ENCODE data around the gene GRM7.

Gene GRM7

DNA sequence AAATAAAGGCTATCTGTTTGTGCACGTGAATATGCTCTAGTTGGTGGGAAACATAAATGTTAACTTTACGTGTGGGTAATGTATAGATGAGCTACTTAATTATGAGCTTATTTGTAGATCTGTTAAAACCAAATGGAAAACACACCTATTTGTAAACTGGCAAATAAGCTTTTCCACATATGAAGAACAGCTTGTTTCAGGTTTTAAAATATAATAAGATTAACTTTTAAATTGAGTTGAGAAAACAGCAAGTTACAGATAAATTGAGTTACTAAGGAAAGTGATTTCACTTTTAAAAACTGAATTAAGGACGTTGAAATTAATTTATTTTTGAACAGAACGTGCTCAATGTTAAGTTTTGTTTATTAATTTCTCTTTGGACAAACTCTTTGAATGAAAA, 140.5 kb downstream of the GRM7 start:
- H3K9me2 ChIP-seq (replicated peaks; ENCODE audit: control insufficient read depth, low read length) = no peaks in the 10 kb centered on the region
- H3K4me1 ChIP-seq (ENCODE audit: control insufficient read depth, low read length) = no peaks in the 10 kb centered on the region
- no peak overlapping the region for H3K4me3 ChIP-seq (ENCODE audit: low read length)
- no peaks in the 10 kb centered on the region for H4K20me1 ChIP-seq (ENCODE audit: control insufficient read depth, insufficient read depth, low read depth, low read length)
- no peaks in the 10 kb centered on the region for H3K36me3 ChIP-seq (ENCODE audit: control insufficient read depth, low read length)
- H3K27ac ChIP-seq (ENCODE audit: low read depth, low read length) = no peak overlapping the region
- no peaks in the 10 kb centered on the region for H3K27me3 ChIP-seq (ENCODE audit: control insufficient read depth, low read length)
- no peak overlapping the region for H3K4me2 ChIP-seq (ENCODE audit: low read length)
- H3K9me3 ChIP-seq (ENCODE audit: control insufficient read depth, insufficient read depth, low read length) = no peaks in the 10 kb centered on the region
- TF ChIP-seq EZH2phosphoT487 (IDR thresholded peaks at IDR 0.05; ENCODE audit: borderline replicate concordance, low read length) = no peak
- TF ChIP-seq, protein P1, sequence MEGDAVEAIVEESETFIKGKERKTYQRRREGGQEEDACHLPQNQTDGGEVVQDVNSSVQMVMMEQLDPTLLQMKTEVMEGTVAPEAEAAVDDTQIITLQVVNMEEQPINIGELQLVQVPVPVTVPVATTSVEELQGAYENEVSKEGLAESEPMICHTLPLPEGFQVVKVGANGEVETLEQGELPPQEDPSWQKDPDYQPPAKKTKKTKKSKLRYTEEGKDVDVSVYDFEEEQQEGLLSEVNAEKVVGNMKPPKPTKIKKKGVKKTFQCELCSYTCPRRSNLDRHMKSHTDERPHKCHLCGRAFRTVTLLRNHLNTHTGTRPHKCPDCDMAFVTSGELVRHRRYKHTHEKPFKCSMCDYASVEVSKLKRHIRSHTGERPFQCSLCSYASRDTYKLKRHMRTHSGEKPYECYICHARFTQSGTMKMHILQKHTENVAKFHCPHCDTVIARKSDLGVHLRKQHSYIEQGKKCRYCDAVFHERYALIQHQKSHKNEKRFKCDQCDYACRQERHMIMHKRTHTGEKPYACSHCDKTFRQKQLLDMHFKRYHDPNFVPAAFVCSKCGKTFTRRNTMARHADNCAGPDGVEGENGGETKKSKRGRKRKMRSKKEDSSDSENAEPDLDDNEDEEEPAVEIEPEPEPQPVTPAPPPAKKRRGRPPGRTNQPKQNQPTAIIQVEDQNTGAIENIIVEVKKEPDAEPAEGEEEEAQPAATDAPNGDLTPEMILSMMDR (IDR thresholded peaks at IDR 0.05; ENCODE audit: low read depth, low read length, poor library complexity, severe bottlenecking) = no peak
- H3K79me2 ChIP-seq (ENCODE audit: control insufficient read depth, low read length) = no peaks in the 10 kb centered on the region
- no peaks in the 10 kb centered on the region for H3F3A ChIP-seq (ENCODE audit: control insufficient read depth, insufficient read depth)

DNA sequence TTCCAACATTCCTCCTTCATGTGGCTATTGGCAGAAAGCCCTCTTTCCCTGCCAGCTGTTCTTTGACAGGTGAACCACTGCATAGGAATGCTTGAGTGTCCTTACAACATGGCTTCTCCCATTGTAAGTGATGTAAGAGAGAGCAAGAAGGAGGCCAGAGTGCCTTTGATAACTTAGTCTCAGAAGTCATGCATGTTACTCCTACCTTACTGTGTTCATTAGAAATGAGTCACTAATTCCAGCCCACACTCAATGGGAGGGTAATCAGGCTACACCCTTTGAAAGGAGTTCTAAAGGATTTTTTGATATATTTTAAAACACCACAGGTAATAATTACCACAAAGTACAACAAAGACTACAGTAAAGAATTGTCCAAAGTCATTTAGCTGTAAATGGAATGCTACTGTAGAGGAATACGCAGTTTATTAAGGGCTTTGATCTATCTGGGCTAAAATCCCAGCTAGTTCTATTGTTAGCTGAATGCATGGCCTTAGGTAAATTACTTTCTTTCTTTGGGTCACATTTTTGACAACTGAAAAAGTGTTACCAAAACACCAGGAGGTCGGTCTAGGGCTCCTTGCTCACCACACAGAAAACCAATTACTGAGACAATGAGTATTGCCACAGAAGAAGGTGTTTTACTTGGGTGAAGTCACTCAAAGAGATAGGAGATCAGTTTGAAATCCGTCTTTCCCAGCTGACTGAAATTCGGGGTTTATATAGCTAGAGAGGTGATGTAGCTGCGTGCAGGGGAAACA, 154.9 kb downstream of the GRM7 start:
- no peaks in the 10 kb centered on the region for H3K9me3 ChIP-seq (ENCODE audit: control insufficient read depth, insufficient read depth, low read length)
- no peaks in the 10 kb centered on the region for H3K27me3 ChIP-seq (ENCODE audit: control insufficient read depth, low read length)
- no peak overlapping the region for H3K27ac ChIP-seq (ENCODE audit: low read depth, low read length)
- no peak for TF ChIP-seq EZH2phosphoT487 (IDR thresholded peaks at IDR 0.05; ENCODE audit: borderline replicate concordance, low read length)
- TF ChIP-seq, protein P1 (IDR thresholded peaks at IDR 0.05; ENCODE audit: low read depth, low read length, poor library complexity, severe bottlenecking) = no peak
- no peaks in the 10 kb centered on the region for H3K9me2 ChIP-seq (replicated peaks; ENCODE audit: control insufficient read depth, low read length)
- no peaks in the 10 kb centered on the region for H3K36me3 ChIP-seq (ENCODE audit: control insufficient read depth, low read length)
- no peak overlapping the region for H3K4me2 ChIP-seq (ENCODE audit: low read length)
- no peak overlapping the region for H3K4me3 ChIP-seq (ENCODE audit: low read length)
- no peaks in the 10 kb centered on the region for H3K79me2 ChIP-seq (ENCODE audit: control insufficient read depth, low read length)
- H4K20me1 ChIP-seq (ENCODE audit: control insufficient read depth, insufficient read depth, low read depth, low read length) = no peaks in the 10 kb centered on the region
- no peaks in the 10 kb centered on the region for H3K4me1 ChIP-seq (ENCODE audit: control insufficient read depth, low read length)
- H3F3A ChIP-seq (ENCODE audit: control insufficient read depth, insufficient read depth) = no peaks in the 10 kb centered on the region

DNA sequence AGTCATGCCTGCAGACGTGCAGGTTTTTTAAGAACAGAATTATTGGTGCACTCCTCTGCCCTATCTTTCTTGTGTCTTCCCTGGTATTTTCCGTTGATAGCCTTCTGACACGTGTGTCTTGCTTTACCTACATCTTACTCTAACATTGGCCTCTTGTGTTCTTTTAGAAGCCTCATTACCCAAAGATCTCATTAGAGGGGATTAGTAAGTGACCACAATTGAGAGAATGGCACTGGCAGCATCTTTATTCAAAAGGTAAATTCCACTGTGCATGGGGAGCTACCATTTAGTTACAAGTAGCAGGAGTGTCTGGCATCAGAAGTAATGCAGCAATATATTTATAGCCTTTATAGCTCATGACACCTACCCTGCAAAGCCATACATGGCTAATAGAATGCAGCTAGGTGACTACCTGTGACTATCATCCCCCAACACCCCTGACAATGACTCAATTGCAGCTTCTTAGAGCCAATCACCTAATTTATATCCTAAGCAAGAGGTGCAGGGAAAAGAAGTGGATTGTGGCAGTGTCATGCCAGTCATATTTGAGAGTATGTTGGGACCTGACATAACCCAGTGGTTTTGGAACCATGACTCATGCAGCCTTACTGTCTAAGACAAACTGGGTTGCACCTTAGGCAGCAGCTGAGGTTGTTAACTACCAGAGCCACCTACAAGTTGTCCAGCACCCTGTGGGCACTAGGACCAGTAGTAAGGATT, 164.8 kb downstream of the GRM7 start:
- Histone ChIP-seq H3K4me2 (ENCODE audit: low read length) (no peak overlapping the region), H3K4me1 (ENCODE audit: control insufficient read depth, low read length) (no peaks in the 10 kb centered on the region)
- TF ChIP-seq, protein P1 (IDR thresholded peaks at IDR 0.05; ENCODE audit: low read depth, low read length, poor library complexity, severe bottlenecking) = no peak
- TF ChIP-seq EZH2phosphoT487 (IDR thresholded peaks at IDR 0.05; ENCODE audit: borderline replicate concordance, low read length) = no peak

More for the DNA sequence above, 164.8 kb downstream of the GRM7 start:
- Histone ChIP-seq H3K9me2 (replicated peaks; ENCODE audit: control insufficient read depth, low read length) (no peaks in the 10 kb centered on the region), H4K20me1 (ENCODE audit: control insufficient read depth, insufficient read depth, low read depth, low read length) (no peaks in the 10 kb centered on the region), H3F3A (ENCODE audit: control insufficient read depth, insufficient read depth) (no peaks in the 10 kb centered on the region), H3K9me3 (ENCODE audit: control insufficient read depth, insufficient read depth, low read length) (no peaks in the 10 kb centered on the region), H3K79me2 (ENCODE audit: control insufficient read depth, low read length) (no peaks in the 10 kb centered on the region), H3K27me3 (ENCODE audit: control insufficient read depth, low read length) (no peaks in the 10 kb centered on the region), H3K4me3 (ENCODE audit: low read length) (no peak overlapping the region), H3K27ac (ENCODE audit: low read depth, low read length) (no peak overlapping the region), H3K36me3 (ENCODE audit: control insufficient read depth, low read length) (no peaks in the 10 kb centered on the region)

All from DOHH2 (cell line).